ENCODE measurements around the gene SCN2A.
"Not testable (repeated sequence)": the region's sequence is repeated elsewhere in the genome, so short reads cannot be mapped to it uniquely, and the experiment has no call there.

Gene SCN2A

GRCh38 chr2:165256618-165257017 lies 17.4 kb downstream of the SCN2A start:
- no peak for DNase-seq

GRCh38 chr2:165260347-165260746 lies 21.1 kb downstream of the SCN2A start:
- not testable (repeated sequence) for DNase-seq

- no peak for DNase-seq
Measured at GRCh38 chr2:165268754-165269153, 29.5 kb downstream of the SCN2A start.

- no peak for DNase-seq
Measured at GRCh38 chr2:165273176-165273575, 34.0 kb downstream of the SCN2A start.

- DNase-seq = no peak
Measured at GRCh38 chr2:165274698-165275097, 35.5 kb downstream of the SCN2A start.

GRCh38 chr2:165275932-165276331 lies 36.7 kb downstream of the SCN2A start:
- no peak for DNase-seq

GRCh38 chr2:165277295-165277694 lies 38.1 kb downstream of the SCN2A start:
- DNase-seq = no peak

GRCh38 chr2:165277860-165278656 lies 38.8 kb downstream of the SCN2A start:
- no peak for DNase-seq

GRCh38 chr2:165280356-165280755 lies 41.1 kb downstream of the SCN2A start:
- no peak for DNase-seq

GRCh38 chr2:165281387-165281786 lies 42.2 kb downstream of the SCN2A start:
- no peak for DNase-seq

- DNase-seq = no peak
Measured at GRCh38 chr2:165283342-165283741, 44.1 kb downstream of the SCN2A start.

GRCh38 chr2:165287094-165287778 lies 48.0 kb downstream of the SCN2A start:
- DNase-seq = no peak

- DNase-seq = no peak
Measured at GRCh38 chr2:165289069-165289468, 49.9 kb downstream of the SCN2A start.

GRCh38 chr2:165293440-165294420 lies 54.5 kb downstream of the SCN2A start:
- peak; percentile 77 for DNase-seq

- DNase-seq = no peak
Measured at GRCh38 chr2:165294912-165295311, 55.7 kb downstream of the SCN2A start.

GRCh38 chr2:165295643-165296042 lies 56.4 kb downstream of the SCN2A start:
- DNase-seq = no peak

- no peak for DNase-seq
Measured at GRCh38 chr2:165305391-165306096, 66.3 kb downstream of the SCN2A start.

GRCh38 chr2:165307317-165307716 lies 68.1 kb downstream of the SCN2A start:
- DNase-seq = no peak

GRCh38 chr2:165311949-165312348 lies 72.7 kb downstream of the SCN2A start:
- DNase-seq = no peak

GRCh38 chr2:165312999-165313398 lies 73.8 kb downstream of the SCN2A start:
- DNase-seq = no peak

GRCh38 chr2:165313509-165313908 lies 74.3 kb downstream of the SCN2A start:
- no peak for DNase-seq

- DNase-seq = peak; percentile 12
Measured at GRCh38 chr2:165328272-165328671, 89.1 kb downstream of the SCN2A start.

Data from central memory CD4-positive, alpha-beta T cell (primary cell).